ENCODE data around the gene CABYR.

The CABYR gene, protein sequence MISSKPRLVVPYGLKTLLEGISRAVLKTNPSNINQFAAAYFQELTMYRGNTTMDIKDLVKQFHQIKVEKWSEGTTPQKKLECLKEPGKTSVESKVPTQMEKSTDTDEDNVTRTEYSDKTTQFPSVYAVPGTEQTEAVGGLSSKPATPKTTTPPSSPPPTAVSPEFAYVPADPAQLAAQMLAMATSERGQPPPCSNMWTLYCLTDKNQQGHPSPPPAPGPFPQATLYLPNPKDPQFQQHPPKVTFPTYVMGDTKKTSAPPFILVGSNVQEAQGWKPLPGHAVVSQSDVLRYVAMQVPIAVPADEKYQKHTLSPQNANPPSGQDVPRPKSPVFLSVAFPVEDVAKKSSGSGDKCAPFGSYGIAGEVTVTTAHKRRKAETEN

DNA sequence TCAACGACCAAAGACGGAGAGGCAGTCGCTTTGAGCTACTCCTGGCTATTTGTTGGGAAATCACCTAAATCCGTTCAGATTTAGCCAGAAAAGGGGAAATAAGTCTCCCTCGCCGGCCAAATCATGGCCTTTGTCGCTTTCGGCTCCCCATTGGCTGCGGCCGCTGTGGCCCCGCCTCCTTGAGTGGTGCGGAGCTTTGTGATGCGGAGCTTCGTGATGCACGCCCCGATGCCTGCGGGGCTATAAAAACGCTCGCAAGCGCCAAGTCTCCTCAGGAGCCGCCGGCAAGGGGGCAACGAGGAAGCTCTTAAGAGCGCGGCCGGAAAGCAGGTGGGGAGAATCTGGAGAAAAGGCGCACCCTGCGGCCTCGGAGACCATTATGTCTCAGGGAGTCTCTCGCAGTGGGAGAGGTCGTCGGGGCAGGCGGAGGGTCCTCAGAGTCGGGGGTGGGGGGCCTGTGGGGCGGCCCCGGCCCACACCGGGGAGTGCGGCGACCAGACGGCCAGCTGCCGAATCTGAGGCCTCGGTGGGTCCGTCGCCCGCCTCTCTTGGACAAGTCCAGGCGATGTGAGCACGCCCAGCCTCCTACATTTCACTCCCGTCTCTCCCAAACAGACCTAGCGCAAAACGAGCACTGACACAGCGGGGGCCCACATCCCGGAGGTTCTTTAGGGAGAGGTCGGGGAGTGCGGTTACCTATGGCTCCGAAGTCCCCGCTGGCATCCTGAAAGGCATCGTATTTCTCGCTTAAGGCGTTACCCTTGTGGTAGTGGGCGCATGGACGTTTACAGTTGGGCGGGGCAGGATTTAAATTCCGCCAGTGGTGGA lies at the start of gene CABYR:
Gene CABYR, plus strand, starts transcription at position 274 of the 828 bp plus-strand sequence. CDS start 4,053 bp downstream, outside the sequence.
- DNase-seq = peak; percentile 87

DNA sequence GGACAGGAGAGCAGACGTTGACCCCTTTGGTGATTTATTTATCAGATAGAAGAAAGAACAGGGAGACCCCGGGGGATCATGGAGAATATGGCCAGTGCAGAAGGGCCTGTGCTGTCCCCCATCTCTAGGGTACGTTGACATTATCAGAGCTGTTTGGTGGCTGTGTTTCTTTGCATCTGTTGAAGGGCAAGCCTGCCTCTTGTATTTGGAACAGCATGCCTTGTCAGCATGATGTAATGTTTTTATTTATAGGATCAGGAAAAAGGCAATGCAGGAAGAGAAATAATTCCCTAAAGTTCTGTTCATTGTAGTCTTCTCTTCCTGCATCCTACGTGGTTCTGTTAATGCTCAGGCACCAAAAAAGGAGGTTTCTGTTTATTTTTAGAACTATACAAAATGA lies 49.8 kb upstream of the CABYR start:
- no peak for DNase-seq

DNA sequence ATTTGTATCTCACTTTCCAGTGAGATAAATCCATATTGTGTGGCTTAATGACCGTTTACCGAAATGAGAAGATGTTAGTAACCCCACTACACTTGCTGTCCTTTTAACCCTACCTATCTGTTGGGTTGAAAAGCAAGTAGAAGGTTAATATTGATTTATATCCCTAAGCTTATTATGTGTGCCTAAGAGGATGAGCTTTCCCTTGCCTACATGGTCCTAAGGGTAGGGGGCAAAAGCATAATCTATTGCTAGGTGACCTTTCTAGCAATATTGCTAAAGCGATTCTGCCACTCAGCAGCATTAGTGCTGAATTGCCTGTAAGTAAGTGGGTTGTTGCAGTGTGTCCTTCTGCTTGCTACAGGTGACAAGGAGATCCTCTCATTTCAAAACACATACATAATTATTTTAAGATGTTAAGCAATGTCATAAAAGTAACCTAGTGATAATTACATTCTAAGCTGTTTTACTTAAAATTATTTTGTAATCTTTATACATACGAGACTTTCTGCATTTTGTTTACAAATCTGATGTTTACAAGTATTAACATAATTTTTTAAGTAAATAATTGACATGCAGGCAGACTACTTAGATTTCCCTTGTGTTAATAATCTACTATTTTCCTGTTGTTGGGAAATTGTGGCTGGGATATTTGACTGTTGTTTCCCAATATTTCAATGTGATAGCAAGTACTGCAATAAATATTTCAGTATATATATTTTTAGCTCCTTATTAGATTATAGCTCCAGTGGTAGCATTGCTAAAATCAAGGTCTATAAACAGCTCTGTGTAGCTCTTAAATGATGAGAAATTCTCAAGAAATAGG lies 49.1 kb upstream of the CABYR start:
- DNase-seq = no peak

DNA sequence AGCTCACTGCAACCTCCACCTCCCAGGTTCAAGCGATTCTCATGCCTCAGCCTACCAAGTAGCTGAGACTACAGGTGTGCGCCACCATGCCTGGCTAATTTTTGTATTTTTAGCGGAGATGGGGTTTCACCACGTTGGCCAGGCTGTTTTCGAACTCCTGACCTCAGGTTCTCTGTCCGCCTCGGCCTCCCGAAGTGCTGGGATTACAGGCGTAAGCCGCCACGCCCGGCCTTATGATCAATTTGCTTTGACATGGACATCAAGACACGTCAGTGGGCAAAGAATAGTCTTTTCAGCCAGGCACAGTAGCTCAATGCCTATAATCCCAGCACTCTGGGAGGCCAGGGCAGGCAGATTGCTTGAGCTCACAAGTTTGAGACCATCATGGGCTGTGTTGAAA lies 48.0 kb upstream of the CABYR start:
- no peak for DNase-seq

DNA sequence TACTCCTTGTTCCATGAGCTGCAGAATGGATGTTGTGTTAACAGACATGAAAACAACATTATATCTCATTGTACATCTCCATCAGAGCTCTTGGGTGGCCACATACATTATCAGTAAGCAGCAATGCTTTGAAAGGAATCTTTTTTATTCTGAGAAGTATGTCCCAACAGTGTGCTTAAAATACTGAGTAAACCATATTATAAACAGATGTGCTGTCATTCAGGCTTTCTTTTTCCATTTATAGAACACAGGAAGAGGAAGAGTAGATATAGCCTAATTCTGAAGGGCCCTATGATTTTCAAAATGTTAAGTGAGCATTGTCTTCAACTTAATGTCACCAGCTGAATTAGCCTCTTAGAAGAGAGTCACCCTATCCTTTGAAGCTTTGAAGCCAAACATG lies 44.3 kb upstream of the CABYR start:
- no peak for DNase-seq

DNA sequence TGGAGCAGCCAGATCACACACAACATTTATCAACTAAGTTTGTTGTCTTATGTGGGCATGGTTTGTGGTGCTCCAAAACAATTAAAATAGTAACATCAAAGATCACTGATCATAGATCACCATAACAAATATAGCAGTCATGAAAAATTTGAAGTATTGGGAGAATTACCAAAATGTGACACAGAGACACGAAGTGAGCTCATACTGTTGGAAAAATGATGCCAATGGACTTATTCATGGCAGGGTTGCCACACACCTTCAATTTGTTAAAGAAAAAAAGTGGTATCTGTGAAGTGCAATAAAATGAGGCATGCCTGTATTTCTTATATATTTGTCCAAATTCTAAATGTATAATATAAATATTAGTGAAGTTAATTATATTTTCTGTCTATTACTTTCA lies 42.9 kb upstream of the CABYR start:
- no peak for DNase-seq

DNA sequence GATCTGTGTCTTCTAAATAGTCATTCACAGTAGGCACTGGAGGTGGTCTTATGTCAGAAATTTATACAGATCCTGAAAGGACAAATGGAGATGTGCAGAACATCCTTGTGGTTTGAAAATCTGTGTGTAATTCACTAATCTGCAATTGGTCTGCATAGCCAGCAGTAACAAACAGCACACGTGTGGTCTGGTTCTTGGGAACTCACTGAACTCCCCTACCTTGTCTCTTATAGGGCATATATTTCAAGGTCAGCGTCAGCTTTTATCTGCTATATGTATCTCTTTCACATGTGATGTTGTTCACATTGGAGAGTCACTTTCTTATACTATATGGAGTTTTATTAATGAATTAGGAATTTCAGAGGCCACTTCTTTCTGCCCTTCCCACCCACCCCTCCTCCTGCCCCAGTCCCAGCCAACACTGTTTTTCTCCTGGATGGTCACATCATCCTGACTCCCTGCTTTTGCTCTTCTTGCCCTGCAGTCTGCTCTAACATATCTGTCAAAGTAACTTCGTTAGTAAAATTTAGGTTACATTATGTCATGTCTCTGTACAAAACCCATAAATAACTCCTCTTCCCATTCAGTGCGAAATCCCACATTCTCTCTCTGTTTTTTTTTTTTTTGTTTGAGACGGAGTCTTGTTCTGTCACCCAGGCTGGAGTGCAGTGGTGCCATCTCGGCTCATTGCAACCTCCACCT lies 35.4 kb upstream of the CABYR start:
- no peak for DNase-seq

DNA sequence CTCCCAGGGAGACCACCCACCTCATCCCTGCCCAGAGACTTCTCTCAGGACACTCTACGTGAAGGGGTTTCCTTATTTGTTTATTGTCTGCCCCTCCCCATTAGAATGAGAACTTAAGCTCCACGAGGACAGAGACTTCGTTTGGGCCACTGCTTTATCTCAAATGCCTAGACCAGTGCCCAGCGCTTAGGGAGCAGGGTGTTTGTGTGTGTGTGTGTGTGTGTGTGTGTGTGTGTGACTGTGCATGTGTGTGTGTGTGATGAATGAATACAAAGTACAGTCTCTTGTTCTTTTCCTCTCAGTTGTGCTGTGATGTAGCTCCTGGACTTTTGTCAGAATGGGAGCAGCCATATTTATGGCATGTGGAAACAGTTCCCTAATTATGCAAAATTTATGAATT lies 34.4 kb upstream of the CABYR start:
- no peak for DNase-seq

DNA sequence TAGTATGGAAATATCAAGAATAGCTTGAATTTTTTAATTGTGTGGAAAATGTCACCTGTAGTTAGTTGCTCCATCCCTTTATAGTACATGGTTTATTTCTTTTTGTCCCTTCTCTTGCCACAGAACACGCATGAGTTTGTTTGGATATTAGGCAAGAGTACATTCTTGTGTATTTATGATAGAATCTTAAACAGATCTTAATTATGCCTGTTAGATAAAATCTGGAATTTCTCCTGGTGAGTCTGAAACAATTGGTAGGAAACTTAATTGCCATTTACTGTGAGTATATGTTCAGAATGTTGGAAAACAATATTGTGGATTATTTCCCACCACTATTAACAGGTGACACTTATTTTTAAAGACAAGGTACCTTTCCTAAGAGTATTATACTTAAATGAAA lies 30.2 kb upstream of the CABYR start:
- no peak for DNase-seq

DNA sequence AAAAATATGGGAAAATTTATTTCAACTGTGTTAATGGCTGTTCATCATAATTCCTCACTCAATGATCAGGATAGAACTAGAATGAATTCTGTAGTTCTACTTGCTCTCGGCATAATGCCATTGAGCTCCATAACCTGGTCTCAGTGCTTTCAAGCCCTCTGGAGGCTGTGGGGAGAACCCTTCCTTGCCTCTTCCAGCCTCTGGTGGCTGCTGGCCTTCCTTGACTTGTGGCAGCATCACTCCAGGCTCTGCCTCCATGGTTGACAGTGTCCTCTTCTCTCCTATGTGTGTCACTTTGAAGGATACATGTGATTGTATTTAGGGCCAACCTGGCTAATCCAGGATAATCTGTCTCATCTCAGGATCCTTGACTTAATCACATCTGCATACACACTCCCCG lies 26.9 kb upstream of the CABYR start:
- DNase-seq = no peak

GRCh38 chr18:24112464-24112863 lies 26.4 kb upstream of the CABYR start:
- DNase-seq = no peak

DNA sequence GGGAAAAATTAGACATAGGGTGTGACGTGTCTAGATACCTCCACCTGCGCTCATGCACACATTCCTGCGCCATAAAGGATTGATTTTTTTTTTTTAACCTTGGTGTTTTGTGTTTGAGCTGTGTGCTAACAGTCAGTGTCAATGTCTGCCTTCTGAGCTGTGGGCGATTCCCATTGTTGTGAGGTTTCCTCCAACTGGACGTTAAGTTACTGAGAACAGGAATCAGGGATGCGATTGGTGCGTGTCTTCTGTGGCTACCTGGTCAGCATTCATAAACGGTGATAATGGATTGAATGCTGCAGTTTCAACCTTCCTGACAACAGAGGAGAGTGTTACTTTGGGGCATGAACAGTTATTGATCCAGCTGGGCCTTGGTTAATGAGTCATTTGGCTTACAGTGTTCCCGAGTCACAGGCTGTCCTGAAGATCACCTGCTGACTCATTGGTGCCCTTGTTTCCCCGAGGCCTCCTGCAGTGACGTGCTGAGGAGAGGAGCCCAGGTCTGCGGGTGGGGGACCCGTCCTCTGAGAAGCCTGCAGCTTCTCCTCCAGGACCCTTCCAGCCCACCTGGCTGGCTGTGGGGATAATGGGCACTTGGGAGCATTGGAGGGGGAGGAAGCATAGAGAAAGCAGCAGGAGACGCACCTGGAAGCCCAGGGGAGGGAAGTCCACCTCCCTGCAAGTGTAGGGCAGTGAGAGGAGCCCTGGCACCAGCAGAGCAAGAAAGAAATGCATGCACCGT lies 25.8 kb upstream of the CABYR start:
- DNase-seq = no peak

- DNase-seq = no peak
Observed at GRCh38 chr18:24114924-24115549, 23.8 kb upstream of the CABYR start.

GRCh38 chr18:24115628-24116027 lies 23.2 kb upstream of the CABYR start:
- no peak for DNase-seq

DNA sequence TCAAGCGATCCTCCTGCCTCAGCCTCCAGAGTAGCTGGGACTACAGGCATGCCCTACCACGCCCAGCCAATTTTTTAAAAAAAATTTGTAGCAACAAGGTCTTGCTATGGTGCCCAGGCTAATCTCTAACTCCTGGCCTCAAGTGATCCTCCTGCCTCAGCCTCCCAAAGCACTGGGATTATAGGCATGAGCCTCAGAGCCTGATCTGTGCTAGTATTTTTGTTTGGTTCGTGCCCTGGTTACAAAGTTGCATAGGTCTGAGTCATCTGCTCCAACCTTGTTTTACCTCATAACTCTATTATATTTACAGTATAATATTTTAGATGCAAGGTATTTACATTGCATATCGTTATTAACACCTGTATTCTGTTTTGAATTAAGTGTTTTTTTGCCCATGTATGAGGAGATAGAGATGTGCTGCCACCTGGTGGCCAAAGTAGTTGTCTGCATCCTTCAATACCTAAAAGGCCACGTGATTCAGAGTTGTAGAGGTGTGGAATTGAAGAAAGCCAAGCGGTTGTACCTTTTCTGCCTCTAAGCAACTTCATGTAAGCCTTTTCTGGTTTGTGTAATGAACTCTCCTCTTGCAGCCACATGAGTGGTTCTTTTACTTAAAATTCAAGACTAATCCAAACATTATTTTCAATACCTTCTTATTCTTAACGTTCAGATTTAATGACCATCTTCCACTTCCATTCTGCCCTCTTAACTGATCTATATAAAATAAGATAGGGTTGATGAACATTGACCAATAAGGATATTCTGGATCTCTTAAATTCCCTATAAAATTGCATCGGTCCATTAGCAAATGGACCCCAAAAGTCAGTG lies 19.9 kb upstream of the CABYR start:
- DNase-seq = peak; percentile 75

DNA sequence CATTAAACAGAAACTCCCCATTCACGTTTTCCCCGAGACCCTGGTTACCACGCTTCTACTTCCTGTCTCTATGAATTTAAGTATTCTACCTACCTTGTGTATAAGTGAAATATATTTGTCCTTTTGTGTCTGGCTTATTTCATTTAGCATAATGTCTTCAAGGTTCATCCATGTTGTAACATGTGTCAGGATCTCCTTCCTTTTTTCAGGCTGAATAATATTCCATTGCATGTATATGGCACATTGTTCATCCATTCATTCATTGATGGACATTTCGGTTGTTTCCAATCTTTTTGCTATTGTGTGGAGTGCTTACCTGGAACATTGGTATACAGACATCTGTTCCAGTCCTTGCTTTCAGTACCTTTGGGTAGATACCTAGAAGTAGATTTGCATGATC lies 18.2 kb upstream of the CABYR start:
- DNase-seq = no peak

DNA sequence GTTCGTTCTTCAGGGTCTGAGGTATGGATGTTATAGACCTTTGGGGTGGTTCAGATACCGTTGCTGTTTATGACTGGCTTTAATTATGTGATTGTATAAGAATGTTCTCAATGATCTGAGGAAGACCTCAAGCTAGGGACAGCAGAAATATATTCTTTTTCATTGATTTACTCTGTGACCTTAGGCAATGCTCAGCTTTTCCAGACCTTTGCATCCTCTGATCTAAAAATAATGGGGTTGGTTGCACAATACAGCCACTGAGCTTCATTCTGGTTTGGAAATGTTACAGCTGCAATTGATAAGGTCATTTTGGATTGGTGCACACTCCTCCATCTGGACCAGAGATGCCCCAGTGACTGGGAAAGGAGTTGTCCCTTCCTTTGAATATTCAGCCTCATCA lies 17.2 kb upstream of the CABYR start:
- DNase-seq = no peak

- peak; percentile 2 for DNase-seq
Observed at GRCh38 chr18:24126155-24126961, 12.5 kb upstream of the CABYR start.

GRCh38 chr18:24127735-24128134 lies 11.1 kb upstream of the CABYR start:
- DNase-seq = no peak

- no peak for DNase-seq
Observed at GRCh38 chr18:24128700-24129099, 10.2 kb upstream of the CABYR start.
